Measurements from ENCODE around the gene IFI27L1.
"Not testable (repeated sequence)": the region's sequence is repeated elsewhere in the genome, so short reads cannot be mapped to it uniquely, and the experiment has no call there.

IFI27L1 gene

DNA sequence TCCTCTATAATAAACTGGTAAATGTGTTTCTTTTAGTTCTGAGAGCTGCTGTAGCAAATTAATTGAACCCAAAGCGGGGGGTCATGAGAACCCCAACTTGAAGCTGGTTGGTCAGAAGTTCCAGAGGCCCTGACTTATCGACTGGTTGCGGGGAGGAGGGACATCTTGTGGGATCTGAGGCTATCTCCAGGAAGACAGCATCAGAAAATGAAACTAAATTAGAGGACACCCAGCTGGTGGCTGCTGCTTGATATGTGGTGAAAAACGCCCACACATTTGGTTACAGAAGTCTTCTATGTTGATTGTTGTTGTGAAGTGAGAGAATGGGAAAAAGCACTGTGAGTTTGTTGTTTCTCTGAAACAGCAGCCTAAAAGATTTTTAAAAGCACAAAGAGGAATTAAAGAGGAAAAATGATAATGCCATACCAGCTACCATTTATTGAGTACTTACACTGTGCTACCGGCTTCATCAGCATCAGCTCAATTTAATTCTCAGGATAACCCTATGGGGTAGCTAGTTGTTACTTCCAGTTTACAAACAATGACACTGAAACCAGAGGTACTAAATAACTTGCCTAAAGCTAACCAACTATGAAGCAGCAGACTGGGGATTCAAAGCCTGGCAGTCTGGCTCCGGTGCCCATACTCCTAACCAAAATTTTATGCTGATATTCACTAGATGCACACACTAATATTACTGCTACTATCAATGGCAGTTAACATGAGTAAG, 24.4 kb upstream of the IFI27L1 start:
- Histone ChIP-seq H3K36me3 (ENCODE audit: control insufficient read depth in 2 of 2, insufficient read depth in 2 of 2, low read length in 2 of 2) (peaks cover 80 to 82% of the 10 kb centered on the region in 2 donors), H3K27me3 (ENCODE audit: control insufficient read depth in 2 of 2, insufficient read depth in 2 of 2, low read length in 2 of 2) (no peaks in the 10 kb centered on the region), H3K27ac (ENCODE audit: low read depth in 2 of 2, low read length in 2 of 2) (peak overlapping the region in 1 of 2 donors; percentile 53), H3K4me1 (ENCODE audit: control insufficient read depth in 2 of 2, insufficient read depth in 2 of 2, low read length in 2 of 2) (peaks cover 2 to 7% of the 10 kb centered on the region in 2 donors), H3K9ac (ENCODE audit: low read depth in 1 of 2, low read length in 2 of 2) (no peak overlapping the region), H3K9me3 (ENCODE audit: control insufficient read depth in 2 of 2, low read length in 2 of 2) (no peaks in the 10 kb centered on the region), H3K4me3 (ENCODE audit: low read length in 2 of 2) (peak overlapping the region in 1 of 2 donors; percentile 4)

DNA sequence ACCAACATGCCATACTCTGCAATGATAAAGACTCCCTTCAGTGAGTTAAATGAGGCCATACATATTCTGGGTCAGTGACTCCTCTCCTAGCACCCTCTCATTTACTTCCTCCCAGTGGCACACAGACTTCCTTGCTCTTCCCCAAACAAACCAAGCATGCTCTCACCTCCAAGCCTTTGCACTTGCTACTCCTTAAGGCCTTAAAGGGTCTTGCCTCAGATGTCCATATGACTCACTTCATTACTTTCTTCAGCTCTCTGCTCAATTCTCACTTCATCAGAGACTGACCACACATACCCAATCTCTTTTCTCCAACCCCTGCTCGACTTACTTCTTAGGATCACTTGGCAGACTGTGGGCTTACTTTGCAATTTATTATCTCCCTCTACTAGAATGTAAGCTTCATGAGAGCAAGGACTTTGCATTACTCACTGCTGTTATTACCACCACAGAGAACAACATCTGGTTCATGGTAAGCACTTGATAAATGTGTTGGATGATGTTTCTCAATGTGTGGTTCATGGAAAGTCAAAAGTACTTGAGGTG, 22.9 kb upstream of the IFI27L1 start:
- Histone ChIP-seq H3K27me3 (ENCODE audit: control insufficient read depth in 2 of 2, insufficient read depth in 2 of 2, low read length in 2 of 2) (no peaks in the 10 kb centered on the region), H3K9ac (ENCODE audit: low read depth in 1 of 2, low read length in 2 of 2) (no peak overlapping the region), H3K4me1 (ENCODE audit: control insufficient read depth in 2 of 2, insufficient read depth in 2 of 2, low read length in 2 of 2) (peaks cover 2 to 7% of the 10 kb centered on the region in 2 donors), H3K36me3 (ENCODE audit: control insufficient read depth in 2 of 2, insufficient read depth in 2 of 2, low read length in 2 of 2) (peaks cover 77 to 78% of the 10 kb centered on the region in 2 donors), H3K27ac (ENCODE audit: low read depth in 2 of 2, low read length in 2 of 2) (no peak overlapping the region), H3K4me3 (ENCODE audit: low read length in 2 of 2) (no peak overlapping the region), H3K9me3 (ENCODE audit: control insufficient read depth in 2 of 2, low read length in 2 of 2) (no peaks in the 10 kb centered on the region)

DNA sequence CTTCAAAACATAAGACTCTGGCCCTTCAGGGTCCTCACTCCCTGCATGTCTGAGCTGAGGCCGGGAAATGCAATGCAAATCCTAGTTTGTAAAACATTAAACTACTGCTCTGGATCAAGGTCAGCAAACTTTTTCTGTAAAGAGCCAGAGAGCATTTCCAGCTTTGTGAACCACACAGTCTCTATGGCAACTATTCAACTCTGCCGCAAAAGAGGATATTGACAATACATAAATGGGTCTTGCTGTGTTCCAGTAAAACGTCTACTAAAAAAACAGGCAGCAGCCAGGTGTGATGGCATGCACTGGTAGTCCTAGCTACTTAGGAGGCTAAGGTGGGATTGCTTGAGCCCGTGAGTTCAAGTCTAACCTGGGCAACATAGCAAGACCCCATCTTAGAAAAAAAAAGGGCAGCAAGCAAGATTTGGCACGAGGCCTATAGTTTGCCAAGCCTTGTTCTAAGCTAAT, 22.4 kb upstream of the IFI27L1 start:
- H3K27me3 ChIP-seq (ENCODE audit: control insufficient read depth in 2 of 2, insufficient read depth in 2 of 2, low read length in 2 of 2), result no peaks in the 10 kb centered on the region
- H3K9ac ChIP-seq (ENCODE audit: low read depth in 1 of 2, low read length in 2 of 2), result no peak overlapping the region
- H3K27ac ChIP-seq (ENCODE audit: low read depth in 2 of 2, low read length in 2 of 2), result peak overlapping the region in 1 of 2 donors; percentile 3
- peaks cover 76 to 77% of the 10 kb centered on the region in 2 donors for H3K36me3 ChIP-seq (ENCODE audit: control insufficient read depth in 2 of 2, insufficient read depth in 2 of 2, low read length in 2 of 2)
- no peaks in the 10 kb centered on the region for H3K9me3 ChIP-seq (ENCODE audit: control insufficient read depth in 2 of 2, low read length in 2 of 2)
- H3K4me1 ChIP-seq (ENCODE audit: control insufficient read depth in 2 of 2, insufficient read depth in 2 of 2, low read length in 2 of 2), result peaks cover 2 to 7% of the 10 kb centered on the region in 2 donors
- H3K4me3 ChIP-seq (ENCODE audit: low read length in 2 of 2), result no peak overlapping the region

DNA sequence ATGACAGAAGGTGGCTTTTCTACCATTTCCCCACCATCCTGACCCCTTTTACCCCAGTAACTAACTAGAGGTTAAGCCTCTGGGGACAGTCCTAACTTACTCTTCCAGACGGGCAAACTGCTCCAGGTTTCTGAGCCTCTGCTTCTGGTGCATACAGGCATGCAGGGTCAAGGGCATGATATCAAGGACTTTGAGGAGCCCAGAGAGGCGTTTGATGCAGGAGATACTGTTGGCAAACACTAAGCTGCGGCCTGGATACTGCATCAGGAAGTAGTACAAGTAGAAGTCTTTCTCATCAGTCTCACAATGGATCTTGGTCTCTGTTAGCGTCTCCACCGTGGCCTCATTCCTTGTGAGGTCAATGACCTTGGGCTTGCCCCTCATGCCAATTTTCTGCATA, 21.1 kb upstream of the IFI27L1 start:
- no peak overlapping the region for H3K4me3 ChIP-seq (ENCODE audit: low read length in 2 of 2)
- H3K27ac ChIP-seq (ENCODE audit: low read depth in 2 of 2, low read length in 2 of 2), result no peak overlapping the region
- peaks cover 64 to 67% of the 10 kb centered on the region in 2 donors for H3K36me3 ChIP-seq (ENCODE audit: control insufficient read depth in 2 of 2, insufficient read depth in 2 of 2, low read length in 2 of 2)
- peaks cover 2 to 7% of the 10 kb centered on the region in 2 donors for H3K4me1 ChIP-seq (ENCODE audit: control insufficient read depth in 2 of 2, insufficient read depth in 2 of 2, low read length in 2 of 2)
- H3K27me3 ChIP-seq (ENCODE audit: control insufficient read depth in 2 of 2, insufficient read depth in 2 of 2, low read length in 2 of 2), result no peaks in the 10 kb centered on the region
- H3K9ac ChIP-seq (ENCODE audit: low read depth in 1 of 2, low read length in 2 of 2), result no peak overlapping the region
- no peaks in the 10 kb centered on the region for H3K9me3 ChIP-seq (ENCODE audit: control insufficient read depth in 2 of 2, low read length in 2 of 2)

DNA sequence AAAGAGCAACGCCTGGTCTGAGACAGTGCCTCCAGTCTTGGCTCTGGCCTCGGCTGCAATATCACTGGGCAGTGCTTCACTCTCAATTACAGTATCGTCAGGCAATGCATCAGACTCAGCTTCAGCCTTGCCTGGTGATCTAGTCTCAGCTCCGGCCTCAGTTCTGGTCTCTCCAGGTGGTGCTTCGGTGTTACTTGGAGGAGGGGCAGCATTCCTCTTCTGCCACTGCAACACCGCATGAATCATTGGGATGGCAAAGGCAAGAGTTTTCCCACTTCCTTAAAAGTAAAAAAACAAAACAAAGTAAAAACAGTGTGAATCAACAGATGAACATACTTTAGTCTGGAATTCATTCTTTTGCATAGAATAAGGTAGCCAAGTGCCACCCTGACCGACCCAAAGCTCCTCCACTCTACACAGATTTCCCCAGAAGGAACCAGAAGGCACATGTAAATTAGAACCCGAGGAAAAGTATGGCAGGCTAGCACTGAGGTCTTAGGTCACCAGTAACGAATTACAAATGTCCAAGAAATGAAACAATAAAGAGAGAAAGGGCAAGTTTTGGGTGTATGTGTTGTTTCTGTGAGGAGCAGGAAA, 18.7 kb upstream of the IFI27L1 start:
- H3K27ac ChIP-seq (ENCODE audit: low read depth in 2 of 2, low read length in 2 of 2), result no peak overlapping the region
- H3K9me3 ChIP-seq (ENCODE audit: control insufficient read depth in 2 of 2, low read length in 2 of 2), result no peaks in the 10 kb centered on the region
- H3K4me1 ChIP-seq (ENCODE audit: control insufficient read depth in 2 of 2, insufficient read depth in 2 of 2, low read length in 2 of 2), result peaks cover 19 to 22% of the 10 kb centered on the region in 2 donors
- no peak overlapping the region for H3K9ac ChIP-seq (ENCODE audit: low read depth in 1 of 2, low read length in 2 of 2)
- H3K36me3 ChIP-seq (ENCODE audit: control insufficient read depth in 2 of 2, insufficient read depth in 2 of 2, low read length in 2 of 2), result peaks cover 41 to 44% of the 10 kb centered on the region in 2 donors
- no peak overlapping the region for H3K4me3 ChIP-seq (ENCODE audit: low read length in 2 of 2)
- no peaks in the 10 kb centered on the region for H3K27me3 ChIP-seq (ENCODE audit: control insufficient read depth in 2 of 2, insufficient read depth in 2 of 2, low read length in 2 of 2)

DNA sequence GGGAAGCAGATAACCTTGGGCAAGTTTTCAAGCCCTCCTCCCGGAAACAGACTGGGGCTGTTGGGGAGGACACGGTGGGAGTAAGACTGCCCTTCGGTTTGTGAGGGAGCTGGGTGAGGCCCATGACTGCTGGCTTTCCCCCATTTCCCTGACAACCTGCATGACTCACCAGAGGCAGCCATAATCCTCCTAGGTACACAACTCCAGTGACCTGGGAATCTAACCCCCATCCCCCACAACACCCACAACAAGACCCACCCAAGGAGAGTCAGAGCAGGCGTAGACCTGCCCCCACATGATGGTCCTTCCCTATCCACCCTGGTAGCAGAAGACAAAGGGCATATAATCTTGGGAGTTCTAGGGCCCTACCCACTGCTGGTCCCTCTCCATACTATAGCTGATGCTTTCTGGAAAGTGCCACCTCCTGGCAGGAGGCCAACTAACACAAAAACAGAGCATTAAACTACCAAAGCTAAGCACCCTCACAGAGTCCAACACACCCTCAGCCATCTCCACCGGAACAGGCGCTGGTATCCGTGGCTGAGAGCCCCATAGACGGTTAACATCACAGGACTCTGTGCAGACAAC, 14.9 kb upstream of the IFI27L1 start:
- Histone ChIP-seq H3K36me3 (ENCODE audit: control insufficient read depth in 2 of 2, insufficient read depth in 2 of 2, low read length in 2 of 2) (peaks cover 8 to 18% of the 10 kb centered on the region in 2 donors), H3K4me1 (ENCODE audit: control insufficient read depth in 2 of 2, insufficient read depth in 2 of 2, low read length in 2 of 2) (peaks cover 14 to 17% of the 10 kb centered on the region in 2 donors), H3K9ac (ENCODE audit: low read depth in 1 of 2, low read length in 2 of 2) (peak overlapping the region in 1 of 2 donors; percentile 5), H3K27ac (ENCODE audit: low read depth in 2 of 2, low read length in 2 of 2) (peak overlapping the region; percentile 67 to 83), H3K4me3 (ENCODE audit: low read length in 2 of 2) (peak overlapping the region in 1 of 2 donors; percentile 20), H3K9me3 (ENCODE audit: control insufficient read depth in 2 of 2, low read length in 2 of 2) (no peaks in the 10 kb centered on the region), H3K27me3 (ENCODE audit: control insufficient read depth in 2 of 2, insufficient read depth in 2 of 2, low read length in 2 of 2) (no peaks in the 10 kb centered on the region)

DNA sequence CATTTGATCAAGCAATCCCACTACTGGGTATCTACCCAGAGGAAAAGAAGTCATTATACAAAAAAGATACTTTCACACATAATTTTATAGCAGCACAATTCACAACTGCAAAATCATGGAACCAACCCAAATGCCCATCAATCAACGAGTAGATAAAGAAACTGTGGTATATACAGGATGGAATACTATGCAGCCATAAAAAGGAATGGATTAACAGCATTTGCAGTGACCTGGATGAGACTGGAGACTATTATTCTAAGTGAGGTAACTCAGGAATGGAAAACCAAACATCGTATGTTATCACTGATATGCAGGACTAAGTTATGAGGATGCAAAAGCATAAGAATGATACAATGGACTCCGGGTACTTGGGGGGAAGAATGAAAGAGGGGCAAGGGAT, 9.0 kb upstream of the IFI27L1 start:
- H3K27me3 ChIP-seq (ENCODE audit: control insufficient read depth in 2 of 2, insufficient read depth in 2 of 2, low read length in 2 of 2); H3K9me3 ChIP-seq (ENCODE audit: control insufficient read depth in 2 of 2, low read length in 2 of 2); H3K4me3 ChIP-seq (ENCODE audit: low read length in 2 of 2); H3K9ac ChIP-seq (ENCODE audit: low read depth in 1 of 2, low read length in 2 of 2); H3K27ac ChIP-seq (ENCODE audit: low read depth in 2 of 2, low read length in 2 of 2); H3K4me1 ChIP-seq (ENCODE audit: control insufficient read depth in 2 of 2, insufficient read depth in 2 of 2, low read length in 2 of 2); H3K36me3 ChIP-seq (ENCODE audit: control insufficient read depth in 2 of 2, insufficient read depth in 2 of 2, low read length in 2 of 2): not testable (repeated sequence)

DNA sequence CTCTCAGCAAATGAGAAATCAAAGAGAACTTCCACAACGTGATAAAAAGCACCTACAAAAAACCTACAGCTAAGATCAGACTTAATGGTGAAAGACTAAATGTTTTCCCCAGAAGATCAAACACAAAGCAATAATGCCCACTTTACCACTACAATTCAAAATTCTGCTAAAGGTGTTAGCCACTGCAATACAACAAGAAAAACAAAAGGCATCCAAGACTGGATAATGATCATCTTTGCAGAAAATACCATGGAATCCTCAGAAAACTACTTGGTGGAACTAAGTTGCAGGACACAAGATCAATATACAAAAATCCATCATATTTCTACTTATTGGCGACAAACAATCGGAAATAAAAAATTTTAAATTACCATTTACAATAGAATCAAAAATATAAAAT, 6.6 kb upstream of the IFI27L1 start:
- no peak overlapping the region for H3K4me3 ChIP-seq (ENCODE audit: low read length in 2 of 2)
- peaks cover 10 to 21% of the 10 kb centered on the region in 2 donors for H3K36me3 ChIP-seq (ENCODE audit: control insufficient read depth in 2 of 2, insufficient read depth in 2 of 2, low read length in 2 of 2)
- no peak overlapping the region for H3K27ac ChIP-seq (ENCODE audit: low read depth in 2 of 2, low read length in 2 of 2)
- no peak overlapping the region for H3K9ac ChIP-seq (ENCODE audit: low read depth in 1 of 2, low read length in 2 of 2)
- H3K27me3 ChIP-seq (ENCODE audit: control insufficient read depth in 2 of 2, insufficient read depth in 2 of 2, low read length in 2 of 2), result no peaks in the 10 kb centered on the region
- peaks cover 0 to 8% of the 10 kb centered on the region in 2 donors for H3K9me3 ChIP-seq (ENCODE audit: control insufficient read depth in 2 of 2, low read length in 2 of 2)
- H3K4me1 ChIP-seq (ENCODE audit: control insufficient read depth in 2 of 2, insufficient read depth in 2 of 2, low read length in 2 of 2), result peaks cover 12 to 19% of the 10 kb centered on the region in 2 donors

DNA sequence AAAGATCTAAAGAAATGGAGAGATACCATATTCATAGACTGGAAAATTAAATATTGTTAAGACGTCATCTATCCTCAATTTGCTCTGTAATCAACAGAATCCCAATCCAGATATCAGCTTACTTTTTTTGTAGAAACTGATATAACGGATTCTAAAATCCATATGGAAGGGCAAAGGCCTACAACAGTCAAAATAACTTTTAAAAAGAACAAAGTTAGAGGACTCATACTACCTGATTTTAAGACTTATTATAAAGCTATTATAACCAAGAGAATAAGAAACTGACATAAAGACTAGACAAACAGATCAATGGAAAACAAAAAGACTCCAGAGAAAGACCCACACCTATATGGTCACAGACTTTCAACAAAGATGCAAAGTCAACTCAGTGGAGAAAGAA, 6.1 kb upstream of the IFI27L1 start:
- Histone ChIP-seq H3K9ac (ENCODE audit: low read depth in 1 of 2, low read length in 2 of 2) (no peak overlapping the region), H3K9me3 (ENCODE audit: control insufficient read depth in 2 of 2, low read length in 2 of 2) (peaks cover 0 to 8% of the 10 kb centered on the region in 2 donors), H3K27ac (ENCODE audit: low read depth in 2 of 2, low read length in 2 of 2) (no peak overlapping the region), H3K36me3 (ENCODE audit: control insufficient read depth in 2 of 2, insufficient read depth in 2 of 2, low read length in 2 of 2) (peaks cover 10 to 21% of the 10 kb centered on the region in 2 donors), H3K4me3 (ENCODE audit: low read length in 2 of 2) (no peak overlapping the region), H3K4me1 (ENCODE audit: control insufficient read depth in 2 of 2, insufficient read depth in 2 of 2, low read length in 2 of 2) (peaks cover 17 to 22% of the 10 kb centered on the region in 2 donors), H3K27me3 (ENCODE audit: control insufficient read depth in 2 of 2, insufficient read depth in 2 of 2, low read length in 2 of 2) (no peaks in the 10 kb centered on the region)

Data from mucosa of rectum (tissue), 2 donors.